Activated T-cell treated with anti-CD3 and anti-CD28 coated beads, Interleukin-2, amount 50 U/mL, for 48 hours (primary cell): ENCODE measurements around the gene STARD3.

Experiments
- DNase-seq, 2 experiments: peaks; one replicate each; pipeline ENCODE4 v3.0.0-alpha.2; 2020

Gene STARD3

GRCh38 chr17:39621523-39622379 lies 15.2 kb upstream of the STARD3 start:
- DNase-seq, result peak; percentile 97 to 99

GRCh38 chr17:39622380-39623006 lies 14.5 kb upstream of the STARD3 start:
- peak; percentile 69 to 70 for DNase-seq

- peak; percentile 95 to 96 for DNase-seq
Measured at GRCh38 chr17:39623356-39623950, 13.5 kb upstream of the STARD3 start.

GRCh38 chr17:39624313-39624712 lies 12.6 kb upstream of the STARD3 start:
- no peak for DNase-seq

DNA sequence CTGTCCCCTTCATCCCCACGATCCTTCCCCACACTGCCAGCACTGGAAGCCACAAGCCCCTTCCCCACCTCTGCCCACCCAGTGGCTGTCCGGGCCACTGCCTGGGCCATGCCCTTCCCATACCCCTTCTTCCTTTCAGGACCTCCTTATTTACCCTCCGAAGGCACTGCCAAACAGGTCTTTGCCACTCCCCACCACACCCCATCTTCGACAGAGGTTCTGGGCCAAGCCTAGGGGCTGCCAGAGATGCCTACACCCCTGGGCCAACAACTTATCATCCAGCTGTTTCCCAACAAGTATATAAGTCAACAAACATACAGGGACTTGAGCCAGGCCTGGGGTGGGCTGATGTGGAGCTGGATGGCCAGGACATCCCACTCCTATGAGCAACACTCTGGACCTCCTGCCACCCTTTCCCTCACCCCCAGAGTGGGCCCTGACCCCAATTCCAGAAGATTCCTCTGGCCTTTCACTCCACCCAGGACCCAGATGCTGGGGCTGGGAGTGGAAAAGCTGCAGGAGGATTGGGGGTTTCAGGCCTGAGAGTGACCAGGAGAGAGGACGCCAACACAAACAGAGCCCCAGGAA lies 11.7 kb upstream of the STARD3 start:
- DNase-seq, result no peak

GRCh38 chr17:39626171-39627046 lies 10.5 kb upstream of the STARD3 start, which contains the start of gene PPP1R1B:
TSS of gene PPP1R1B (plus strand) at chr17:39626952. CDS start at chr17:39627393, 441 bp downstream.
- DNase-seq, result peak; percentile 43 to 44

- DNase-seq, result no peak
Measured at GRCh38 chr17:39627047-39627711, 9.8 kb upstream of the STARD3 start.

DNA sequence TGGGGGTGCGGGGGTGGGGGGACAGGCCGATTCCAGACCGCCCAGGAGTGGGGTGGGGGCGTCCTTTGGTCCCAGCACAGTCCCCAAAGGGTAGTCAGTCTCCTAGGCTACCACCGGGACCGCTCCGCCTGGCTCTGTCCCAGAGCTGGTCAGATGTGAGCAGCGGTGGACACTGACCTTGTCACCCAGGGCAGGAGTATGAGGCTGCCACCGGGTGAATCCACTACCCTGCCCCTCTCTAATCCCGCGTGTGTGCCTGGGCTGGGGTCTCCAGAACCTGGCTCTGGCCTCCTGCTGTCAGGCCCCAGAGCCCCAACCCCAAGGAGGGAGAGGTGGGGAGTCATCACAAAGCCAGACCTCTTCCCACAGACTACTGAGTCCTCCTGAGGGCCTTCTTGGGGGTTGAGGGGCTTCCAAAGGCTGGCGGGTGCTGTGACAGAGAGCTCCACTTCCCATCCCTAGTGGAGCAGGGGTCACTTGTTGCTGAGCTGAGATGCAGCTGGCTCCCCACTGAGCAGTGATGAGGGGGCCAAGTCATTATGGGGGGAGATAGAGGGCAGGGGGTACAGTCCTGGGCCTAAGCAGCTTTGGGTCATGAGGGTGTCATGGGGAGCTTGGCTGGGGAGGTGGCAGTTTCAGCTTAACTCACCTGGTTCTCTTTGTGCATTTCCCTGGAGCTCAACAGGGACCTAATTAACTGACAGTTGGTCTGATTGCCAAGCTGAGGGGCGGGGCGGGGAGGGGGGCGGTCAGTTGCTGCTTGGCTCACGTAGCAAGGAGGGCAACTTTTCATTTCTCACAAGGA lies 9.0 kb upstream of the STARD3 start:
- no peak for DNase-seq

DNA sequence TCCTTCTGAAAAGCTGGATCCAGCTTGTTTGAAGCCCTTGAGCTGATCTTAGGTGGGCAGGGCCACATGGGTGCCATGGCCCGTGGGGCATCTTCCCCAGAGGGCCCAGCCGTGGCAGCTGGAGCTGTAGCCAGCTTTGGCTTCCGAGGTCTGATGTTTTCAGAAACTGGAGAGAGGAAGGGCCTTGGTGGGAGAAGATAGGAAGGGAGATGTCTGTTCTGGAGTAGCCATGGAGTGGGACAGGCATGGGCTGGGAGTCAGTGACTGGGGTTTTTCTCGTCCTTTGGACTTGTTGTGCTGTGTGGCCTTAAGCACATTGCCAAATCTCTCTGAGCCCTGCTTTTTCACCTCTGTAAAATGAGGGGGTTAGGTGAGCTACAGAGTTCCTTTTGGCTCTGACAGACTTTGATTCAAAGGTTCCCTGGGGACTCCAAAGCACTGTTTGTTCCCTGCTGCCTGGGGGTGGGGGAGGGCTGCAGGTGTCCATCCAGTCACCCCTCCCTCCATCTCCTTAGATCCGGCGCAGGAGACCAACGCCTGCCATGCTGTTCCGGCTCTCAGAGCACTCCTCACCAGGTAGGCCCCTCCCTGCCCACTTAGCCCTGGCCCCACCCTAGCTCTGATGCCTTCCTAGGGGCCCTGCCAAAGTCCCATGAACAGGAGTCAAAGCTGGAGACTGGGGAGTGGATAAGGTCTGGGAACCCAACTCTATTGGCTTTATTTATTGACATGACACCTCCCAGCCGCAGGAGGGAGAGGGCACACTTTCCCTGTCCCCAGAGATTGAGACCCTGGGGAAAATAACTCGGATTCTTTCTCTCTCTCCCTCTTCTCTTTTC lies 8.1 kb upstream of the STARD3 start:
- DNase-seq, result no peak

- no peak for DNase-seq
Measured at GRCh38 chr17:39629494-39629880, 7.5 kb upstream of the STARD3 start.

DNA sequence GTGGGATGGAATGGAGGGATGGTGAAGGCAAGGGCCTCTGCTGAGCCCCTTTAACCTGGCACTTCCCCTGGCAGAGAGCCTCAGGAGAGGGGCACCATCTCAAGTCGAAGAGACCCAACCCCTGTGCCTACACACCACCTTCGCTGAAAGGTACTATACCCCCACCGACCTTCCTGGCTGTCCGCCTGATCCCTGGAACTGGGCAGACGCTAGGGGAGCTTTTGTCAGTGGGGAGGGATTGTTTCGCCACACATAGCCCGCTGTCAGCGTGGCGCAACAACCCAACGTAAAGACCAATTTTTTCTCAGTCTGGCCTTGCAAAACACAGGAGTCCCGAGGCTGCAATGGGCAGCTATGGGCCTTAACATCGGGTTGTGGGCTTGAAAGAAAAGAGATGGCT lies 7.0 kb upstream of the STARD3 start:
- no peak for DNase-seq

DNA sequence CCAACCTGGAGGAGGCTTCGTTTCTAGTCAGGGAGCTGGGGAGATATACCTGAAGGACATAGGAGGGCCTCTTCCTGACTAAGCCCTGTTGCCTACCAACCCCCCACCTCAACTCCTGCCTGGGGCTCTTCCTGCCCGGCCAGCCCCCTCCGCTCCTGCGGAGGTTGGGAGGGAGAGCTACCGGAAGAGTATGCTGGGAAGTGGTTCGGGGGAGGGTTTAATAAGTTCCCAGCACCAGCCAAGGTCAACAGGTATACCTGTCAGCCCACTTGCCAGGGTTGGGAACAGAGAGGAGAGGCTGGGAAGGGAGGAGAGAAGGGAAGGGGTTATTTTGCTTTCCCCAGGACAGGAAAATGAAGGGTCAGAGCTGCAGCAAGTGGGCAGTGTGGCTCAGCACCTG lies 5.5 kb upstream of the STARD3 start:
- no peak for DNase-seq

- no peak for DNase-seq
Measured at GRCh38 chr17:39632153-39632941, 4.6 kb upstream of the STARD3 start.

- no peak for DNase-seq
Measured at GRCh38 chr17:39633570-39634183, 3.3 kb upstream of the STARD3 start.

GRCh38 chr17:39634384-39634871 lies 2.5 kb upstream of the STARD3 start:
- DNase-seq, result peak in 1 of 2 experiments; percentile 43

DNA sequence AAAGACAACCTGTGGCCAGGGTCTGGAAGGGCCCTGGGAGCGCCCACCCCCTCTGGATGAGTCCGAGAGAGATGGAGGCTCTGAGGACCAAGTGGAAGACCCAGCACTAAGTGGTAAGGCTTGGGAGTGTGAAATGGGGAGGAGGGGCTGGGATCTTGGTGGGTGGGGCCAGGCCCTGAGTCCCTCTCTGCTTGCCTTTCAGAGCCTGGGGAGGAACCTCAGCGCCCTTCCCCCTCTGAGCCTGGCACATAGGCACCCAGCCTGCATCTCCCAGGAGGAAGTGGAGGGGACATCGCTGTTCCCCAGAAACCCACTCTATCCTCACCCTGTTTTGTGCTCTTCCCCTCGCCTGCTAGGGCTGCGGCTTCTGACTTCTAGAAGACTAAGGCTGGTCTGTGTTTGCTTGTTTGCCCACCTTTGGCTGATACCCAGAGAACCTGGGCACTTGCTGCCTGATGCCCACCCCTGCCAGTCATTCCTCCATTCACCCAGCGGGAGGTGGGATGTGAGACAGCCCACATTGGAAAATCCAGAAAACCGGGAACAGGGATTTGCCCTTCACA lies 1.2 kb upstream of the STARD3 start:
- no peak for DNase-seq

GRCh38 chr17:39636587-39636926 lies 387 bp upstream of the STARD3 start:
- DNase-seq, result no peak

DNA sequence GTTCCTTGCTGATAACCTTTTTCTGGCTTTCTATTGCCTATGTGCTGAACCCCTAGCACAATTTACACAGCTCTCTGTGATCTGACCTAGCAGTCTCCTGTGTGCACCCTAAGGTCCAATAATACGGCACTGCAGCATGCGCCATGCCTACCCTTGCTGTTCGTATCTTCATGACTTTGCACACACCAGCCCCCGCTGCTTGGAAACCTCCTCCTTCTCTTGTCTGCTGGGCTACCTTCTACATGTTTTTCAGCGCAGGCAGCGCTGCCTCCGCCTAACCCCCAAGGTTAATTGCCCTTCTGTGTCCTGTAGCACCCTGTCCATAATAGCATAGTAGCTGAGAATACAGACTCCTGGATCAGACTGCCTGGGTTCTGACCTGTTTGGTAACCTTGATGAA lies 1.4 kb downstream of the STARD3 start:
- no peak for DNase-seq
